Stimulated activated CD4-positive, alpha-beta T cell treated with anti-CD3 and anti-CD28 coated beads, Interleukin-1b, Interleukin-23, amount 100 ng/mL, for 4 hours (primary cell): ENCODE data around the gene ATG16L1.

Experiments
- DNase-seq, 2 donors: peaks; one replicate each; pipeline ENCODE4 v3.0.0-alpha.2; 2020; ENCODE audit warnings: low read depth in 2 of 2

Gene ATG16L1

DNA sequence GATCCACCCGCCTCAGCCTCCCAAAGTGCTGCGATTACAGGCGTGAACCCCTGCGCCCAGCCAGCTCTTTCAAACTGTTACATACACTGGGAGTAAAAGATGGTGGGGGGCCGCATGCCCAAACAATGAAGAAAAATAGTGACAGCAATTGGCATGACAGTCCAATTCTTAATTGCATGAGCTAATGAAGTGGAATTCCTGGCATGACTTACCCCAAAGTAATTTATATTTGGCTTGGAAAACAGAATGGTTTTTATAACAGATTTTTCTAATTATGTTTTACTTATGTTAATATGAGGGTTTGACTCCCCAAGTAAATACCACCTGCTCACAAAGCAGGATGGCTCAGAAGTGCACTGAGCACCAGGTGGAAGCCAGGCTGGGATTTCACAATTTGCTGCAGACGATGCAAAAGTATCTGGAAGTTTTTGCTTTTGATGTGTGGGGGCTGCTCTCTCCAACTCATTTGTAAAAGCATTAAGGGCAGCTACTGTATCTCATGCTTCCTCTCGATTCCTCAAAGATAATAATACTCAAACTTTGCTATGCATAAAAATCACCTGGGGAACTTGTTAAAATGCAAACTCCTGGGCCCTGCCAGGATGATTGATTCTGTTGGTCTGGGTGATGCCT, 24.0 kb upstream of the ATG16L1 start:
- DNase-seq = no peak

GRCh38 chr2:233228376-233228775, 23.1 kb upstream of the ATG16L1 start:
- no peak for DNase-seq

DNA sequence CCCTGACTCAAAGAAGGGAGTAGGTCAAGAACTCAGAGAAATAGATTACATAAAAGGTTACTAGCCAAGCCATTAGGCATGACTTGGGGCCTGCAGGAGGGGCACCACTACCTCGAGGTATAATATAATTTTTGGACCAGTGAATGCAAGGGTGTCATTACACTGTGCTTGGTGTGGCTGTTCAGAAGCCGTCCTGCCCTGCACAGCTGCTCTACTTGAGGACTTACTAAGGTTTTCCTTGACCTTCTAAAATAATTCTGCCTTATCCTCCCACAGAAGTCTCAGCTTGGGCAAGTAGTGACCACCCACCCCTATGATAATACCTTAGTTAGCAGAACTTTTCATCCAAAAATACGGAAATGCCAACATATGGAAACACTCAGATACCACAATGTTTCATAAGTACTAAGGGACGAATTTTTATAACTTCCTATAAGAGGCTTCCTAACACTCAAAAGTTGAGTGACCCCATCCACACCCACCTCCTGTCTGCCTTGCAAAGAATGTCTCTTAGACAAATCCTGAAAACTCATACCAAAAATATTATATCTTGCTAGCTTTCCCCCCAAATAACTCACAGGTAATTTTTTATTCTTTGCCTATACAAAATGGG, 17.7 kb upstream of the ATG16L1 start:
- no peak for DNase-seq

DNA sequence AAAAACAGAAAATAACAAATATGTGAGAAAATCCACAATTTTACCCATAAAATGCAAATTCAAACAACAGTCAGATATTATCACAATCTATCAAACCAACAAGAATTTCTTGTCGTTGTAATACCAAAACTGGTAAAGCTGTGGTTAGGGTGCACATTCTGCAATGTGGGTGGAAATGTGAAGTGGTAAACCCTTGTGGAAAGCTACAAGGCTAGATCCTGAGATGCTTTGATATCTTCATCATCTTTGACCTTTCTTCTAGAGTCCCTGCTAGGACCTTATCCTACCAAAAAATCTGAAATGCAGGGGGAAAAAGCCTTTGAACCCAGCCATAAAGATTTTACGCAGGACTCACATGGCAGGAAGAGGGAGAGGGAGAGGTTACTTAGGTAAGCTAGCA, 17.2 kb upstream of the ATG16L1 start:
- DNase-seq = no peak

DNA sequence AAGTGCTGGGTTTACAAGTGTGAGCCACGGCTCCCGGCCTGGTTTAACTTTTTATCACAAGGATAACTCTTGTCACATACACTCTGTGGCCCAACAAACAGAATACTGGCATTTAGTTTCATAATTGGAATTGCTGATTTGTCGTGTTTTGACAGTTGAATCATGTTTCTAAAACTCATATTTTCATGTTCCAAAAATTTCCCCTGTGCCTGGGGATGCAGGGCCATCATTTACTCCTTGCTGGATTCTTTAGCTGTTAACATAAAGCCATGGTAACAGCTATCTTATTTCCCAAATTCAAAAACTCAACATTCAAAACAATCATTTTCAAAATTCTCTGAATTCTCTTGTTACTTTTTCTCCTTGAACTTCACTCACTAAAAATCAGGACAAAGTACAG, 16.5 kb upstream of the ATG16L1 start:
- DNase-seq = no peak

DNA sequence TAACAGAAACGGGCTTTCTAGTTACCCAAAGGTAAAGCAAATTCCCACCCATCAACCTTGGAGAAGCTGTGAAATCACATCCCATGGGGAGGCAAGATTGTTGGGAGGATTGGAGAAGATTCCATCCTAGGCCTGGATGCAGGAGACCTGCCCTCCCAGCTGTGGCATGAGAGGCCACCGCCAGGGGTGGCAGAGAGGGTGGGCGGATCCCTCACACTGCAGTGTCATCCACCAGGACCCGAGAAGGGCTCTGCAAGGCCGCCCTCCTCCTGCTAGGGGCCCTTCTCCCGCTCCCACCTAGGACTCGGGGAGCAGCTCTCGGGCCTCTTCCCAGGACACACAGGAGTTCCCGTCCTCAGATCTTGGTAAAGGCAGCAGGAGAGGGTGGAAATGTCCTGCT, 15.5 kb upstream of the ATG16L1 start:
- DNase-seq = no peak

- no peak for DNase-seq
These were observed 14.5 kb upstream of the ATG16L1 start for GRCh38 chr2:233236820-233237589.

GRCh38 chr2:233240897-233241296, 10.6 kb upstream of the ATG16L1 start:
- DNase-seq = no peak

GRCh38 chr2:233241803-233242202, 9.7 kb upstream of the ATG16L1 start:
- DNase-seq = no peak

DNA sequence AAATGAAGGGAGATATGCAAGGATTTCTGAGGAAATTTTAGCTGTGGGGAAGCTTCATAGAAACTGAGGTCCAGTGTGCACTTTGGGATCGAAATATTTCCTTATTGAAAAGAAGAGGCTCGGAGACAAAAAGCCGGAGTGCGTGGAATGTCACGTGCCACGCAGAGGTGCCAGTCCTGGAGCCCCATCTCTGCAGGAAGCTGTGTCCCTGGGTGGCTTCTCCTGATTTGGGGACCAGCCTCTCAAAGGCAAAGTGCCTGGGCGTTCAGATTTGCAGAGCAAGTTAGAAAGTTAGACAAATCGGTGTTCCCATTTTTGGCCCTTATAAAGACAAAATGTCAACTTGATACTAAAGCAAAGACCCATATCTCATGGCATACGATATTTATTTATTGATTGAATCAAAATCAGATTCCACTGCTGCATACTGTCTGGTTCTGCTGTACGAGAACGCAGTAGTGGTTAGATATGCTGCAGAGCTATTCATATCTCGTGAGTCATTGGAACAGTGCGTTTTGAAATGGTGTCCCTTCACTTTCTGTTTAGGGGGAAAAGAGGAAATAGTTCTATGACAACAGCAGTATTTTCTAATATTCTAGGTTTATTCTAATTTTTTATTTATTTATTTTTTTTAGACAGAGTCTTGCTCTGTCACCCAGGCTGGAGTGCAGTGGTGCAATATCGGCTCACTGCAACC, 9.1 kb upstream of the ATG16L1 start:
- no peak for DNase-seq

DNA sequence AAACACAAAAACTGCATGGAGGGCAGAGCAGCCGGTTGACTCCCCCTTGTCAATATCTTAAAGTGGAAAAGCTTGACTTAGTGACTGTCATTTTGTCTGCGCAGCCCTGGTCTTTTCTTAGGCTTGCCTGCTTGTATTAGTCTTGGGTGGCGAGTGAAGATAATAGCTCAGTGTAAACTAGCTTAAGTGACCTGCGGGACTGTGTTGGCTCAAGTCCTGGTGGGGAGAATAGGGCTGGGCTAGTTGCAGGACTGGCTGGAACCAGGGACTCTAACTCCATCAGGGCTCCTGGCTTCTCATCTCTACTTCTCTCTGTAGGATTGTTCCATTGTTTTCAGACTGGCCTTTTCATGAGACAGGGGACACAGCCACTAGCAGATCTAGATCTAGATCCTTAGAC, 8.1 kb upstream of the ATG16L1 start:
- no peak for DNase-seq

DNA sequence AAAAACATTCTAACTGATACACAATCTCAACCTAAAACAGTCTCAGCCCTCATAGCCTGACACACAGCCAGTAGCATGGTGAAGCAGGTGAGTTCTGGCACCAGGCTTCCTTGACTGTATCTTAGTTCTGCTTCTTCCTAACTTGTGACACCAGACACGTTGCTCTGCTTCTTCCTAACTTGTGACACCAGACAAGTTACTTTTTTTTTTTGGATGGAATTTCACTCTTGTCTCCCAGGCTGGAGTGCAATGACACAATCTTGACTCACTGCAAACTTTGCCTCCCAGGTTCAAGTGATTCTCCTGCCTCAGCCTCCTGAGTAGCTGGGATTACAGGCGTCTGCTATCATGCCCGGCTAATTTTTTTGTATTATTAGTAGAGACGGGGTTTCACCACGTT, 6.7 kb upstream of the ATG16L1 start:
- DNase-seq = no peak

GRCh38 chr2:233245406-233245805, 6.1 kb upstream of the ATG16L1 start:
- no peak for DNase-seq

DNA sequence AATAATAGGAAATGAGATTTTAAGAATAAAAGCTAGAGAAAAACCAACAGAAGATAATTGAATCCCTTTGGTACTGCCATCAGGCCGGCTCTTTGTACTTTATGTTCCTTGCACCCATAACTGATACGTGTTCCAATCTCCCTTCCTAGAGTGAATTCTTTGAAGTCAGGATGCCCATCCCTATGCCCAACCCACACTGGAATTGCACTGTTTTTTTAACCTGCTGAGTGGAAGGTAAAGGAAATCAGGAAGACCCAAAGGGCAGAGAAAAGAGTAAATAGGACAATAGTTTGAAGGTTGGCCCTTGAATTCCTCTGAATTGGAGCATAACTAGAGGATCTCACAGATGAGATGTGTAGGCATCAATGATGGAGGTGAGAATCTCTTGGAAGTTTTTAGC, 4.4 kb upstream of the ATG16L1 start:
- DNase-seq = no peak

- peak; percentile 24 to 64 for DNase-seq
These were observed 3.7 kb upstream of the ATG16L1 start for GRCh38 chr2:233247744-233248143.

GRCh38 chr2:233248999-233249398, 2.5 kb upstream of the ATG16L1 start:
- no peak for DNase-seq

GRCh38 chr2:233250568-233250967, 905 bp upstream of the ATG16L1 start:
- DNase-seq = no peak

GRCh38 chr2:233250985-233251305, 528 bp upstream of the ATG16L1 start:
- no peak for DNase-seq

DNA sequence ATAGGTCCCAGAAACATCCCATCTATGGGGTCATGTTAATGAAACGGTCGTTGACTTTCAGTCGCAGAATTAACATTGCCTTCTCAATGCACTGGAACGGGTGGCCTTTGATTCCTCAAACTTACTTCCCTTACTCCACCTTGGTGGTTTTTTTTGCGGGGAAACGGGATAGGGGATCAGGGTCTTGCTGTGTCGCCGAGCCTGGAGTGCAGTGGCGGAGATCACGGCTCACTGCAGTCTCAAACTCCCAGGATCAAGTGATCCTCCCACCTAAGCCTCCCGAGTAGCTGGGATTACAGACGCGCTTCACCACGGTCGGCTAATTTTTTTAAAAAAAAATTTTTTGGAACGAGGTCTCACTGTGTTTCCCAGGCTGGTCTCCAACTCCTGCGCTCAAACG, 754 bp downstream of the ATG16L1 start:
- DNase-seq = no peak

GRCh38 chr2:233255151-233255550, 3.7 kb downstream of the ATG16L1 start:
- no peak for DNase-seq

DNA sequence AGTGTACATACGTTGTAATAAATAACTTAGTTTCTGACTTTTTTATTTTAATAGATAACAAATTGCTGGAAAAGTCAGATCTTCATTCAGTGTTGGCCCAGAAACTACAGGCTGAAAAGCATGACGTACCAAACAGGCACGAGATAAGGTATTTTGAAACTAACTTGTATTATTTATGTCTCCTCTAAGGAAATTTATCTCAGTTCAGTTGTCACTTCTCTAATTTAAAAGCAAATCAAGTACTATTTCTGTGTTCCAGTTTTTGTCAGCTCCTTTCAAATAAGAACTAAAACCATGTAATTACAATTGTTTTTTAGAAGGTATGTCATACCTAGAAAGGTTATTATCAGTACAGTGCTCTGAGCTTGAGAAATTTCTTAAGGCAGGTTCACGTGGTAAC, 4.6 kb downstream of the ATG16L1 start:
- no peak for DNase-seq

DNA sequence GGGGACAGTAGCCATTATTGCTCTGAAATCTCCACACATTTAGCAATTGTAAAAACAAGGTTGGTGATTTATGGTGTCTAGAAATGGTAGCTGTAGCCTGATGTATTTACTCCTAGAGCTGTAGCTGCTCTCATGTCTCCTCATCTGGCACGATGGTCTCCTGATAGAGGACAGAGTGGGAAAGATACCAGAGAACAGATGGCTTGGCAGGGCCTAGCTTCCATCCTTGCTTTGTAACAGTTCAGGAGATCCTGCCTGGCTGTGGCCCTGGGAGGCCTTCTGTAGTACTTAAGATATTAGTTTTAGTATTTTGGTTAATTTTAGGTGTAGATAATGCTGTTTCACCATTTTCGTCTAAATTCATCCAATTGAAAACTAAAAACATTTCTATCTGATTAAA, 6.7 kb downstream of the ATG16L1 start:
- no peak for DNase-seq

- DNase-seq = no peak
These were observed 8.3 kb downstream of the ATG16L1 start for GRCh38 chr2:233259730-233260129.
